SK-MEL-5 (cell line): ENCODE measurements around the gene EVA1C. TPM values are rescaled to one million over a fixed set of nuclear protein-coding genes. Genes with fewer than 3 reads are reported as not detected.
"Not testable (repeated sequence)": the region's sequence is repeated elsewhere in the genome, so short reads cannot be mapped to it uniquely, and the experiment has no call there.

ENCODE experiments used
- DNase-seq: peaks from one replicate; pipeline ENCODE4 v3.0.0-alpha.2; 2016; ENCODE audit warnings: low read depth, low spot score
- in situ Hi-C: cut with HindIII; loops from 2 replicates; pipeline ENCODE4 v1.10.0; 2016; ENCODE audit warnings: low sequenced_read_pairs, high pct_unique_total_duplicates, low pct_unique_long_range_greater_than_20kb
- total RNA-seq: library from RNA; depleted of rRNA; stranded (reverse); fragments of >200 nt; shearing (Covaris generic); gene quantifications from 2 replicates; pipeline ENCODE4 v1.2.3, GENCODE V29; 2014

The EVA1C gene
- total RNA-seq, 1 experiment from 2014 or later, result 5.0 TPM

GRCh38 chr21:32413697-32414578 lies 1.4 kb downstream of the EVA1C start:
- DNase-seq, result no peak
- in situ Hi-C loops, result no loop called here

GRCh38 chr21:32414579-32415358 lies 2.3 kb downstream of the EVA1C start:
- in situ Hi-C loops, result no loop called here
- DNase-seq, result peak; percentile 49

- DNase-seq, result no peak
- in situ Hi-C loops, result no loop called here
Observed at GRCh38 chr21:32415451-32416398, 3.2 kb downstream of the EVA1C start.

GRCh38 chr21:32418146-32418545 lies 5.6 kb downstream of the EVA1C start:
- DNase-seq, result no peak
- in situ Hi-C loops, result no loop called here

GRCh38 chr21:32422064-32422463 lies 9.6 kb downstream of the EVA1C start:
- in situ Hi-C loops, result no loop called here

GRCh38 chr21:32423320-32424190 lies 11.0 kb downstream of the EVA1C start:
- DNase-seq, result no peak
- in situ Hi-C loops, result no loop called here

More at GRCh38 chr21:32422064-32422463, 9.6 kb downstream of the EVA1C start:
- DNase-seq, result no peak

- DNase-seq, result no peak
- in situ Hi-C loops, result no loop called here
Observed at GRCh38 chr21:32424191-32424535, 11.7 kb downstream of the EVA1C start.

GRCh38 chr21:32424674-32425073 lies 12.2 kb downstream of the EVA1C start:
- in situ Hi-C loops, result no loop called here
- DNase-seq, result no peak

- DNase-seq, result no peak
- in situ Hi-C loops, result no loop called here
Observed at GRCh38 chr21:32425628-32426027, 13.1 kb downstream of the EVA1C start.

GRCh38 chr21:32426066-32426465 lies 13.6 kb downstream of the EVA1C start:
- DNase-seq, result no peak
- in situ Hi-C loops, result no loop called here

- in situ Hi-C loops, result no loop called here
- peak; percentile 16 for DNase-seq
Observed at GRCh38 chr21:32426592-32427051, 14.1 kb downstream of the EVA1C start.

GRCh38 chr21:32427958-32428623 lies 15.6 kb downstream of the EVA1C start:
- DNase-seq, result no peak
- in situ Hi-C loops, result no loop called here

- in situ Hi-C loops, DNase-seq: not testable (repeated sequence)
Observed at GRCh38 chr21:32432982-32433660, 20.6 kb downstream of the EVA1C start.

- no peak for DNase-seq
- in situ Hi-C loops, result no loop called here
Observed at GRCh38 chr21:32437729-32438128, 25.2 kb downstream of the EVA1C start.

GRCh38 chr21:32442566-32443318 lies 30.2 kb downstream of the EVA1C start:
- in situ Hi-C loops, result no loop called here
- no peak for DNase-seq
